Vagina (tissue), 2 donors: ENCODE measurements around the gene SLC25A43. TPM values are rescaled to one million over a fixed set of nuclear protein-coding genes. Genes with fewer than 3 reads are reported as not detected.

Experiments
- DNase-seq, 2 donors: peaks; one replicate each; pipeline ENCODE4 v3.0.0-alpha.2; 2017; ENCODE audit errors: extremely low spot score in 2 of 2
- H3K27ac ChIP-seq: fragments of 200-600 bp; sonication (generic); one replicate; pipeline ENCODE4 v1.5.1; 2019
- H3K27me3 ChIP-seq: fragments of 200-600 bp; sonication (generic); one replicate; pipeline ENCODE4 v1.5.1; 2019
- H3K36me3 ChIP-seq, 2 donors: fragments of 200-600 bp; sonication (generic); one replicate each; pipeline ENCODE4 v1.5.1; 2017 to 2019
- H3K4me1 ChIP-seq: fragments of 200-600 bp; sonication (generic); one replicate; pipeline ENCODE4 v1.5.1; 2019
- H3K4me3 ChIP-seq, 2 donors: fragments of 200-600 bp; sonication (generic); 1 replicate in 1 of 2; 2 replicates in 1 of 2; pipeline ENCODE4 v1.5.1; 2016 to 2019
- H3K9me3 ChIP-seq: fragments of 200-600 bp; sonication (generic); one replicate; pipeline ENCODE4 v1.5.1; 2019
- CTCF ChIP-seq, 3 experiments: fragments of 450-650 bp in 2 of 3; fragments of 200-600 bp in 1 of 3; sonication (generic) in 1 of 3; IDR thresholded peaks; one replicate each; pipeline ENCODE4 v1.5.1; 2017 to 2019; ENCODE audit warnings: antibody characterized with exemption in 3 of 3, mild to moderate bottlenecking in 2 of 3, moderate library complexity in 2 of 3
- POLR2A ChIP-seq, 2 donors: fragments of 450-650 bp; IDR thresholded peaks; one replicate each; pipeline ENCODE4 v1.6.1; 2017; ENCODE audit warnings: antibody characterized with exemption in 2 of 2, mild to moderate bottlenecking in 2 of 2, moderate library complexity in 2 of 2
- POLR2AphosphoS5 ChIP-seq, 2 donors: sonication (generic); formaldehyde crosslinking; IDR thresholded peaks; one replicate each; pipeline ENCODE4 v1.9.0; 2017; ENCODE audit warnings: antibody characterized with exemption in 2 of 2, mild to moderate bottlenecking in 2 of 2, low read depth in 1 of 2; ENCODE audit not compliant: insufficient read depth in 1 of 2
- intact Hi-C: fragments of 100-400 bp; cut with DNase I; formaldehyde crosslinking; loops from one replicate; pipeline ENCODE4 v1.15.1; 2023
- total RNA-seq: library from RNA; depleted of rRNA; stranded (reverse); fragments of >200 nt; gene quantifications from one replicate; pipeline ENCODE4 v1.2.3, GENCODE V29; 2016

The SLC25A43 gene
- total RNA-seq, 1 donor from 2014 or later: 25.5 TPM

DNA sequence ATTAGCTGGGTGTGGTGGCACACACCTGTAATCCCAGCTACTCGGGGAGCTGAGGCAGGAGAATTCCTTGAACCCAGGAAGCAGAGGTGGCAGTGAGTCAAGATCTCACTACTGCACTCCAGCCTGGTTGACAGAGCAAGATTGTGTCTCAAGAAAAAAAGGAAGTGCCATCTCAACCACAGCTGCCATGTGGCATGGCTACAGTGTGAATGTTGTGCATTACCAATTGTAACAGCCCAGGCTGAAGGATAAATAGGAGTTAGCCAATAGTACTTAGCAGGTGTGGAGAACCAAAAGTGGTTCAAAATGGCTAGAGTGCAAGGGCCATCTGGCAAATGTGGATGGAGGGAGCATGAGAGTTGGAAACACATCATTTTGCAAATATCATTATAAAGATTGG lies 98.0 kb downstream of the SLC25A43 start:
- no peak for DNase-seq
- H3K27ac ChIP-seq: no peak overlapping the region
- H3K9me3 ChIP-seq: no peaks in the 10 kb centered on the region
- intact Hi-C loops: no loop called here
- no peaks in the 10 kb centered on the region for H3K36me3 ChIP-seq
- no peaks in the 10 kb centered on the region for H3K4me1 ChIP-seq
- no peaks in the 10 kb centered on the region for H3K27me3 ChIP-seq
- TF ChIP-seq CTCF (IDR thresholded peaks at IDR 0.05) (no peak), POLR2A (IDR thresholded peaks at IDR 0.05) (no peak), POLR2AphosphoS5 (IDR thresholded peaks at IDR 0.05; ENCODE audit: insufficient read depth in 1 of 2, low read depth in 1 of 2) (no peak)
- H3K4me3 ChIP-seq: no peak overlapping the region

- Histone ChIP-seq H3K27ac (no peak overlapping the region), H3K4me1 (peaks cover 10% of the 10 kb centered on the region), H3K9me3 (no peaks in the 10 kb centered on the region), H3K4me3 (no peak overlapping the region), H3K36me3 (no peaks in the 10 kb centered on the region), H3K27me3 (no peaks in the 10 kb centered on the region)
- TF ChIP-seq POLR2AphosphoS5 (IDR thresholded peaks at IDR 0.05; ENCODE audit: insufficient read depth in 1 of 2, low read depth in 1 of 2) (no peak), CTCF (IDR thresholded peaks at IDR 0.05) (no peak), POLR2A (IDR thresholded peaks at IDR 0.05) (no peak)
- no peak for DNase-seq
- intact Hi-C loops: loop anchor here (5.0 kb wide), 1 partner anchor 1978 kb away; no protein-coding TSS in a partner anchor
These were observed 101.1 kb downstream of the SLC25A43 start for GRCh38 chrX:119500061-119500800.

- no peak for DNase-seq
- peaks cover 10% of the 10 kb centered on the region for H3K4me1 ChIP-seq
- H3K9me3 ChIP-seq: no peaks in the 10 kb centered on the region
- H3K27ac ChIP-seq: no peak overlapping the region
- H3K27me3 ChIP-seq: no peaks in the 10 kb centered on the region
- intact Hi-C loops: loop anchor here (5.0 kb wide), 1 partner anchor 1979 kb away; no protein-coding TSS in a partner anchor
- H3K4me3 ChIP-seq: no peak overlapping the region
- no peak for TF ChIP-seq POLR2AphosphoS5 (IDR thresholded peaks at IDR 0.05; ENCODE audit: insufficient read depth in 1 of 2, low read depth in 1 of 2)
- no peak for TF ChIP-seq POLR2A (IDR thresholded peaks at IDR 0.05)
- no peaks in the 10 kb centered on the region for H3K36me3 ChIP-seq
These were observed 102.5 kb downstream of the SLC25A43 start for GRCh38 chrX:119501511-119502148.

DNA sequence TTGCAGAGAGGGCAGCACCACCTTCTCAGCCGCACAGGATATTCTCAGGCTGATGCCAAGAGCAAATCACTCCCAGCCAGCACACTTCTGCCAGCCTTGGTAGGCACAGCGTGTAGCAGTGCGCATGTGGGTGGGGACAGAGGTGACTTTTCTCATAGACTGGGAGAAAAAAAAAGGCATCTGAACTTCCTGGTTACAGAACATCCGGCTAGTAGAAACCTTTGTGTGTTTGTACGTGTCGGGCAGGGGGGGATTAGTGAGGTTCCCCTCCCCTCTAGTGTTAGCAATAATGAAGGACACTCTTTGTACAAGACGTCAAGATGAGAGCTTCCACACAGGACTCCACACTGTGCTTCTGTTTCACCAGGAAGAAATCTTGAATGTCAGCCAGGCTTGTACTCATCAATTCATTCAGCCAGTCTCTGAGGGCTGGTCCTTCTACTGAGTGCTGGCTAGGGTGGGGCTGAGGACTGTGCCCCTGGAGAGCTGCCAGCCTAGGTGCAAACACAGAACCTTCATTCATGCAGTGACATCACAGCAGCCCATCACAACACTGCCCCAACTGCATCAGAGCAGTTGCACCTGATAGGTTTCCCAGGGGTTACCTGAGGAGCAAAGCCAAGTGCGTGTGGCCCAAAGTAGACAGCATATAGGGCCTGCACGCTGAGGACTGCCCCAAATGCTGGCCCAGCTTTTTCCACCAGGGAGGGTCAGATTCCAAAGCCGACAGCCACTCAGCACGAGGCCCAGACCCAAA lies 103.8 kb downstream of the SLC25A43 start:
- Histone ChIP-seq H3K4me1 (peaks cover 10% of the 10 kb centered on the region), H3K4me3 (no peak overlapping the region), H3K27me3 (no peaks in the 10 kb centered on the region), H3K36me3 (no peaks in the 10 kb centered on the region), H3K9me3 (no peaks in the 10 kb centered on the region), H3K27ac (no peak overlapping the region)
- intact Hi-C loops: loop anchor here (5.0 kb wide), 1 partner anchor 1981 kb away; no protein-coding TSS in a partner anchor
- no peak for DNase-seq
- TF ChIP-seq POLR2AphosphoS5 (IDR thresholded peaks at IDR 0.05; ENCODE audit: insufficient read depth in 1 of 2, low read depth in 1 of 2): no peak
- TF ChIP-seq POLR2A (IDR thresholded peaks at IDR 0.05): no peak
- TF ChIP-seq CTCF (IDR thresholded peaks at IDR 0.05): no peak

- H3K27me3 ChIP-seq: no peaks in the 10 kb centered on the region
- no peaks in the 10 kb centered on the region for H3K36me3 ChIP-seq
- no peak overlapping the region for H3K4me3 ChIP-seq
- no peak overlapping the region for H3K27ac ChIP-seq
- no peaks in the 10 kb centered on the region for H3K9me3 ChIP-seq
- no peak for TF ChIP-seq POLR2A (IDR thresholded peaks at IDR 0.05)
- no peak for TF ChIP-seq CTCF (IDR thresholded peaks at IDR 0.05)
- TF ChIP-seq POLR2AphosphoS5 (IDR thresholded peaks at IDR 0.05; ENCODE audit: insufficient read depth in 1 of 2, low read depth in 1 of 2): no peak
- H3K4me1 ChIP-seq: peaks cover 10% of the 10 kb centered on the region
- DNase-seq: no peak
- intact Hi-C loops: loop anchor here (5.0 kb wide), 1 partner anchor 1981 kb away; no protein-coding TSS in a partner anchor
These were observed 104.3 kb downstream of the SLC25A43 start for GRCh38 chrX:119503484-119503861.
